Renal cortical epithelial cell (primary cell): ENCODE measurements around the gene ZMAT5. TPM values are rescaled to one million over a fixed set of nuclear protein-coding genes. Genes with fewer than 3 reads are reported as not detected.
A peak's percentile ranks its signal among the peaks of the same experiment; 100 is the strongest.

Source experiments
- DNase-seq: peaks from one replicate; pipeline ENCODE4 v3.0.0-alpha.2; 2011; ENCODE audit warnings: low read depth
- total RNA-seq: library from RNA; depleted of rRNA; stranded (reverse); fragments of >200 nt; gene quantifications from 2 replicates; pipeline ENCODE4 v1.2.3, GENCODE V29; 2014

ZMAT5 gene, protein sequence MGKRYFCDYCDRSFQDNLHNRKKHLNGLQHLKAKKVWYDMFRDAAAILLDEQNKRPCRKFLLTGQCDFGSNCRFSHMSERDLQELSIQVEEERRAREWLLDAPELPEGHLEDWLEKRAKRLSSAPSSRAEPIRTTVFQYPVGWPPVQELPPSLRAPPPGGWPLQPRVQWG
- total RNA-seq = 14.5 and 20.7 TPM in 2 replicates

DNA sequence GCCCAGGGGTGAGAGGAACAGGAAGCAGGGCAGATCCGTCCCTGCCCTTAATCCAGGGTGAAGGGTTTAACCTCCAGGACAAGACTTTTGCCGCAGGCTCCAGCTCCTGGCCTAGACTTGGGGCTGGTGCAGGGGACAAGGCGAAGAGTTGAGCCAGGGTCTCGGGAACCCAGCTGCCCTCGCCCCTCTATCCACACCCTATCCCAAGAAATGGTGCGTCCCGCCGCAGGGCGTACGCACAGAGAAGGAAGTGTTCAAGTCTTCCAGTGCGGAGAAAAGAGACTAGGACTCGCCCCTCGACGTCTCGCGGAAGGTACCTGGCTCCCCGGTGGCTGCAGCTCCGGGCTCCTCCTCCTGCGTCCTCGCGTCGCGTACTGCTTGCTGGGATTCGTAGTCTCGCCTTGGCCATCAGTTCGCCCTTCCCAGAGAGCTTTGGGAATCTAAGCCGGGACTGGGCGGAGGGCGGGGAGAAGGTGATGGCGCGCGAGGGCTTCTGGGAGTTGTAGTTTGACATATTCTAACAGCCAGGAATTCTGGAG lies at the start of gene ZMAT5:
Gene ZMAT5 (minus strand): TSS at position 376 of the 539 bp plus-strand sequence. CDS start 18,463 bp downstream, outside the sequence.
- DNase-seq = peak; percentile 95

DNA sequence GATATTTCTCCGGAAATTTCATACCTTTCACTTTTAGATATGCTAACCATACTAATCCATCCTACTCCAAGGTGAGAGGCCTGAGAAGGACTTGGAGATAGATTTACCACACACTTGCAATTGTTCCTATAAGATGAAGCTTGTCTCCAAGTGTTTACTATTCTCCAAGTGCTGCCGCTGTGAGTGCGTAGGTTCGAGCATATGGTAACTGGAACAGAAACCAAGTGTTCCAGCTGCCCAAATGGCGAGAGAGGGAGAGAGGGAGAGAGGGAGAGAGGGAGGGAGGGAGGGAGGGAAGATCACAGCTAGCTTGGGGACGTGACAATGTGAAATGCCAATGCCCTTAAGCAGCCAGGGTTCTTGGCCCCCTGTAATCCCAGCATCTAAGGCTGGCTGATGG lies 49.7 kb upstream of the ZMAT5 start:
- no peak for DNase-seq

DNA sequence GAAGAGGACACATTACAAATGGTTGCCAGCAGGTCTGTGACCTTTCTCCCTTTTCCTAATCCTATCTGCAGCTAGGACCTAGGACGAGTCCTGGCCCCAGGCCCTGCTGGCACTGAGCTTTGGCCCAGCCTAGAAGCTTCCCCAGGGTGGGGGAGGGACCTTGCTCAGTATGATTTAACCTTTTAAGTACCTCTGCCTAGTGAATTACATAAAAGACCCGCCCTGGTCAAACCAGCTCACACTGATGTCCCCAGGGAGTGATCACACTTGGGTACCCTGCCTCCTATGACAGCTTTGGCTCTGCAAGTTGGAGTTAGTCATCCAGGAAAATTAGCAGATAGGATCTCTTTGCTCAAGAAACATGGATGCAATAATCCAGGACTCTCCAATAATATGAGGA lies 49.3 kb upstream of the ZMAT5 start:
- DNase-seq = no peak

DNA sequence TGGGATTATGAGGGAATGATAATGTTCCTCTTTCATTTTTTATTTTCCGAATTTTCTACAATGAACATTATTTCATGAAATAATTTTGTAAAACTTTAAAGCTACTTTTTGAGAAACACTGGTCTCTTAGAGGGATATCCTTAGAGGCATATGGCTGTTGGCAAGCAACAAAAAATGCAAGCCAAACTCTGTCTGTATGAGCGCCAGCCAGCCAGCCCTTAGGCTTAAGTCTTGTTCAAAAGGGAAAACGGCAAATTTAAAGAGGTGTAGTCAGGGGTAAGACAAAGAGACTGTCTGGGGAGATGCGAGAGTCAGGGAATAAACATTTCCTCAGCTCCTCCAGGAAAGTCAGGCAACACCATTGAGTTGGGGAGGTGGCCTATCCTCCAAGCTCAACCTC lies 48.8 kb upstream of the ZMAT5 start:
- DNase-seq = no peak

DNA sequence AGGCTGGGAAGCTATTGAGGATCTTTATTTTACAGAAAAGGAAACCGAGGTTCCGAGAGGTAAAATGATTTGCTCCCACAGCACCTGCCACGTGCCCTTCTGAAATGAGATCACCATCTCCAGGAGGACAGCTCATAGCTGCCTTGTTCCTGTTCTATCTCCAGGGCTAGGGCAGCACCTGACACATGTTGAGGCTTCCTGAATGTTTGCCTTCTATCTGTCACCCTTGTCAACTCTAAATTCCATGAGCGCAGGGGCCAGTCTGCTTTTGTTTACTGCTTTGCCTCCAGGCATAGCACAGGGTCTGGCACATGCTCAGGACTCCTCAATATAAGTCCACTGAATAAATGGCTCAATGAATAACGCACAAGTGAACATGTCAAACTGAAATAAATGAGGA lies 47.2 kb upstream of the ZMAT5 start:
- DNase-seq = no peak

DNA sequence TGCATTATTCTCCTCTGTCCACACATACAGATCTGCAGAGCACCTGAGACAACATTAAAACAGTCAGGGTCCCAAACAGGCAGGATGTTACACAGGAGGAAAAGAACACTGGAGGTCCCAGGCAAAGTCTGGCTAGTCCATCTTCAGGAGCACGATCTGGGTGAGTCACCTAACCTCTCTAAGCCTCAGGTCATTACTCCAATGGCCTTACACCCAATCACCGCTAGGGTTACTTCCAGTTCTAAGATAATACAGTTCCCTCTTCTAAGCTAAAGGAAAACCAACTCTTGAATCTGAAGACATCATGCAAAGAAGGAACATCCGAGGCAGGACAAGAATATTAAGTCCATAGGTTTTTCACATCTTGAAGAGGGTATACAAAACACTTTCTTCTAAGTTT lies 46.8 kb upstream of the ZMAT5 start:
- DNase-seq = peak; percentile 34

DNA sequence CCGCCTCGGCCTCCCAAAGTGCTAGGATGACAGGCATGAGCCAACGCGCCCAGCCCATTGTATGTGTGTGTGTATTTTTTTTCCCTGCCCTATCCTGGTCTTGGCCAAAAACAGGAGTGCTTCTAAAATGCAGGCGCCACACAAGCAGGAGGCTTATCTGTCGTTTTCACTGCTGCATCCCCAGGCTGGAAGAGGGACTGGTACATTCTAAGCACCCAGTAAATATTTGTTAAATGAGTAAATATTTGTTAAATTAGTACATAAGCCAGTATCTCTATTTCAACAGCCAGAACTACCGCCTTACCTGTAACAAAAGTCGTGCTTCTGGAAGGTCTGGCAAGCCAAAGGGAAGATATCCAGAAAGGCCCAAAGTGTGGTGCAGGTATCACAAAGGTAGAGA lies 46.3 kb upstream of the ZMAT5 start:
- DNase-seq = no peak

DNA sequence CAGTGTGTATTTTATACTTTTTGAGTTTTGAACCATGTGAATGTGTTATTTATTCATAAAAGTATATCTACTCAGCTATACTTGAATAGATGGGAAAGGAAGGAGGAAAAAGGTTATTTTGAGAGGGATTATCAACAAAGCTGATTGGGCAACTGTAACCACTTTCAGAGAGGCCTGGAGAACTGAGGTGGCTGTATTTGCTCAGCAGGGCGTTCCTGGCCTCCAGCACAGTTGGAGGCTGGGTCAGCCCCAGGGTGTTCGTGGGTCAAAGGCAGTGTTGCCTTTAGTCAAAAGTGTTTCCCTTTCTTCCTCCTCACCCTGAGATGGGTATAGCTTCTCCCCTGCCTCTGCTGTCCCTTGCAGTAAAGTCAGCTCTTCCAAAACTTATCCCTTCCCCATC lies 44.6 kb upstream of the ZMAT5 start:
- no peak for DNase-seq

DNA sequence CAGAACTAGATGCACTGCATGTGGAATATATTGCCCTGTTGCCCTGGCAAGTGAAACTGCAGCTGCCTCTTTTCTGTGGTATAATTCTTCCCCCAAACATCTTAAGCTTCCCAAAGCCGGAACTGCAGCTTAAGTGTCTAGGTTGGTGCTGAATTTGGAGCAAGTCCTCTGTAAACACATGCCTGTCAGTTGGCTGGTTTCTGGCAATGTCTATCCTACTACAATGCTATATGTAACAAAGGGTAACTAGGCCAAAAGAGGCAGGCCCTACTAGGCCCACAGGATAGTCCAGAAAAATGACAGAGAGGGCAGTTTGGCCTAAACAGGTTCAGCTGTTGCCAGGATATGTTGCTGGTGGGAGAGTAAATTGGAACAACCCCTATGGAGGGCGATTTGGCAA lies 43.4 kb upstream of the ZMAT5 start:
- DNase-seq = no peak

DNA sequence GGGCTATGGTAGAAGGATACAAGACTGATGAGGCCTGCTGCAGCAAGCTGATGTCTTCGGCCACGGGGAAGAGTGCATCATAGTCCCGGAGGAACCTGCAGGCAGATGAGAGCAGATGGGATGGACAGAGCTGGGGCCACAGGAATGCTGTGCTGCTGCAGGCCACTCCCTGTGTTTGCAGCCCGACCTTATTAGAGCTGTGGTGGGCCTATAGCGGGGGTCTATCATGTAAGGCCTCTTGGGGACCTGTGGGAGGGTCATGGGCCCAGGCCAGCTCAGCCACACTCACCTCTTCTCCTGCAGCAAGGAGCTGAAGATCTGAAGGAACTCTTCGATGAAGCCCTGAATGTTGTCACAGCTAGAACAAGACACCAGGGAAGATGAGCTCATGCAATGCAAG lies 39.4 kb upstream of the ZMAT5 start:
- DNase-seq = no peak

DNA sequence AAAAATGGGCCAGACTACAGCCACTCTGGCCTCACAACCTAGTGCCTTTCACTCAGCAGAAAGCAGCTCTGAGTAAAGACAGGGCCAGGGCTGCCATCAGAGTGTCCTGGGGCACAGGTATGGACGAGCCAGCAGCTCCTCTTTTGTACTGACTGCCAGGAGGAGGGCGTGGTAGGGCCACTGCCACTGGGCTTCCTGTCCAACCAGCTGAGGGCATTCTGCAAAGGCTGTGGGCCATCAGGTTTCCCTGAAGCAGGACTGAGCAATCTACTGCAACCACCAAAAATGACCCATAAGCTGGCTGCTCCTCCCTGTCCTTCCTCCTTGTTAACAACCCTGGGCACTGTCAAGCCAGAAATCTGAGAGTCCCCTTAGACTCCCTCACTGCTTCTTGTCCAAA lies 38.2 kb upstream of the ZMAT5 start:
- DNase-seq = no peak

DNA sequence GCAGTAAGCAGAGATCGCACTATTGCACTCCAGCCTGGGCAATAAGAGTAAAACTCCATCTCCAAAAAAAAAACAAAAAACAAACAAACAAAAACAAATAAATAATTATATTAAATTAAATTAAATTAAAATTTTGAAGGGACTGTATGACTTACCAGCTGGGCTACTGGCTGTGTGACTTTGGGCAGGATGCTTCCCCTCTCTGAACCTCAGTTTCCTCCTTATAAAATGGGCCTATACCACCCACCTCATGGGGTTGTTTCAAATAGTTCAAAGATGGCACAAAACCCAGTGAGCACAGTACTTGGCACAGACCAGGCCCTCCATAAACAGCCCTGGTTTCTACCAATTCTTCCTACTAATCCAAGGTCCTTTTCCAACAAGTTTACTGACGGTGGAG lies 36.4 kb upstream of the ZMAT5 start:
- no peak for DNase-seq

DNA sequence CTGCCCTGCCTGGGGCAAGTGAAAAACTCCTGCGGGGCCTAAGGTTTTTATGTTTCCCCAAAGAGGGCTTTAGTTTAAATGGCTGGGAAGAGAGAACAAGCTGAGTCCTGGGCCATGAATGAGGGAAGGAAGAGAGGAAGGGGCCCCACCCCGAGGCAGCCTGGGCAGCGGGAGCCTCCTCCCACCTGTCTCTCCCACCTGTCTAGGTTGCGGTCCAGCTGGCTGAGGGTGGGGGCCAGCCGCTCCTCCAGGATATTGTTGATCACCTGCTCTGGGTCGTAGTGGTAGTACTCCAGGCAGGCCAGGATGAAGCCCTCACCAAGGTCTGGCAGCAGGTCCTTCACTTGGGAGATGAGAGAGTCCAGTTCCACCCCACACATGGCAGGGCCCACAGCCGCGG lies 35.0 kb upstream of the ZMAT5 start:
- DNase-seq = no peak

DNA sequence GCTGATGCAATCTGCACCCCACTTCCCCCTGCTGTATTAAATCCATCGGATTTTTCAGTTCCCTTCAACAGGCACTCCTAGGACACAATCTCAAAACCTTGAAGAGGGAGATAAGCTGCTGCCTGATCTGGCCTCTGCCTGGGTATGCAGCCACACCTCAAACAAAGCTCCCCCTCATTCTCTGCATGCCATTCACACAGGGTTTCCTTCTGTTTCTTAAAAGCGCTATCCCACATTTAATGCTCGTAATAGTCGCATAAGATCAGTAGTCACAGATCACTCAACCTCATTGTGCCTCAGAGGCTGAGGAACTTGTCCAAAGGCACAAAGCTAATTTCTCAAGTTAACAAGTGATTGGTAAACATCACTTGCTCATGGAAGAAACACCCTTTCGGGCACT lies 34.3 kb upstream of the ZMAT5 start:
- DNase-seq = no peak

DNA sequence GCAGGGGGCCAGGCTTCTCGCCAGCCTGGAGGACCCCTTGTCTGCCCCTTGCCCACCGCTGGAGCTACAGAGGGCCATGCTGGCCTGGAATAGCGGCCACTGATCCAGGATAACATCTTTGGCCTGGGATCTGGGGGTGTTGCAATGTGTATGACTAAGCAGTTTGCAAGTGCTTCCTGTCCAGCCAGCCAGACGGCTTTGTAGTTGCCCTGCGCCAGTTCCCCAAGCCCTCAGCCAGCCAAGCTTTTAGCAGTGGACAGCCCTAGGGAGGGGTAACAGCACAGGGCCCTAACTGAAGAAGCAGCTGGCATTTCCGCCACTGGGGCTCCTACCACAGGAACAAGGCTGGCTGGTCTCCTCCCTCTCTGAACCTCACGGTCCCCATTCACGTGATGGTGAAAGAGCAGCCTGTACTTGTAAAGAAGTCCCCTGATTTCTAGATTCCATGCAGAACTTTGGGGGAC lies 32.4 kb upstream of the ZMAT5 start:
- DNase-seq = peak; percentile 85

DNA sequence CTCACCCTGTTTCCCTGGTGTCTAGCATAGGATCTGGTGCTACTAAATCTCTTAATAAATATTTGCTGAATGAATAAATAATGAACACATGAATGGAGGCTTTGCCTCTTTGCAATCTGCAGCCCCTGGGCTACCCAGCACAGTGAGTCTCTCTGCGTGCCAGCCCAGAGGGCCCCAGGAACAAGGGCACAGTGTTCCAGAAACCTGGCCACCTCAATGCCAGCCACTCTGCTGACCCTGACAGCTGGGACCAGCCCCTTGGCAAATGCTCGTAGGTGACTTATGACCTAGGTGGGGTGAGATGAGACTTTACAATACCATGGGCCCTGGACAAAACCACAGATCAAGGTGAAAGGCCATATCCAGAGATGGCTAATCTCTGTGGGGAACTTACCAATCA lies 32.0 kb upstream of the ZMAT5 start:
- DNase-seq = no peak

DNA sequence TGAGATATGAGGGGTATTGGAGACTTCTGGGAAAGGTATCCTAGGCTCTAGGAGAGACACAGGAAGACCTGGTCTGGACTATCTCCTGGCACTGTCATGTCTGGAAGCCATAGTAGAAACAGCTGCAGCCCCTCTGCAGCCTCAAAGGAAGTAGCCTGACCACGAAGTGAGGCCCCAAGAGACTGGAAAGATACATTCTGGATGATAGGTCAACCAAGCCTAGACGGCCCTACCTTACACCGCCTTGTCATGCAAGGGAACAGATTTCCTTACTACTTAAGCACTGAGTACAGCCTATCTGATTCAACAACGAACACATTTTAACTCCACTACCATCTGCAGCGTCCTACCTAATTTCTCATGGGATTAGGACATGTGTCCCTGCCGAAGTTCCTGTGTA lies 31.5 kb upstream of the ZMAT5 start:
- no peak for DNase-seq

DNA sequence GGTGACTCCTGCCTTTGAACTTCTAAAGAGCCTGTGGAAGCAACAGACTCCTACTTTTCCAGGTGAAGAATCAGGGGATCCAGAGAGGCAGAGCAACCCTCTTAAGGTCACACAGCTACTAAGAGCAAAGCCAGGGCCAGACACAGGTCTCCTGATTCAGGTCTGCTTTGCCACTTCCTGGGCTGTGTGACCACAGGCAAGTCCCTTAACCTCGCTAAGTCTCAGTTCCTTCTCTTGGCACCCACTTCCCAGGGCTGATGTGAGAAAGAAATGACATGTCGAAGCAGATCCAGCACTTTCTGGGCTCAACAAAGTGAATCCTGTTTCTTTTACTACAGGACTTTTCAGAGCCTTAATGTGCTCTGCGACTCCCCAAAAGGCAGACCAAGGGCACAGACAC lies 30.5 kb upstream of the ZMAT5 start:
- DNase-seq = no peak

DNA sequence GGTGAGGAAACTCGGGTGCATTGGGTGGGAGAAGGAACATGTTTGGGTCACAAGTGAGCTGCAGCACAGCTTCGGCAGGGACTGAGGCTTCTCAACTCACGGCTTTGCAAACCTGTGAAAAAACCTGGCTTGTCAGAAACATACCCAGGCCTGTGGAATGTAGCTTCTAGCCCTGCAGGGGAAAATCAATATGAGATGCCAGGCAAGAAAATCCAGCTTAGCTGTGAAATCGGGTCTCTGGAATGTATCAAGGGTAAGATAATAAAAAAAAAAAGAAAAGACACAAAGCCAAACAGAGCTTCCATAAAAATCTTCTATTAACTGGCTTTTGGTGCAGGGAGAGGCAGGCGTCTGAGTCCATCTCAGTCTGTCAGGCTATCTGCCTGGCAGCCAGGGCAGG lies 28.9 kb upstream of the ZMAT5 start:
- no peak for DNase-seq

DNA sequence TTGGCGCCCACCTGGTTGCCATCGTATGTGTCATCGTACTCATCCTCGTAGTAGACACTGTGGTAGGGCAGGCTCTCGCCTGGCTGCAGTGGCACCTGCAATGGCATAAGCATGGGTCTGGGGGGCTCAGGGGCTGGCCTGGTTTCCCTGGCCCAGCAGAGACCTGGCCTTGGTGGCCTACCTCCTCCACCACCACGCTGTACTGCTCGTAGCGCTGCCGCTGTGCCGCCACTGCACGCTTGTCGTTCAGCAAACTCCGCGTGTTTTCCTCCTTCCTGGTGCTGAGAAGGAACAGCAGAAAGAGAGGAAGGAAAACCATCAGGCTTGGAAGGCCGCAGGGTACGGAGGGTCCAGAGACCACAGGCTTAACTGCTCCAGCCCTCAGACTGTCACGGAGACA lies 26.6 kb upstream of the ZMAT5 start:
- no peak for DNase-seq

DNA sequence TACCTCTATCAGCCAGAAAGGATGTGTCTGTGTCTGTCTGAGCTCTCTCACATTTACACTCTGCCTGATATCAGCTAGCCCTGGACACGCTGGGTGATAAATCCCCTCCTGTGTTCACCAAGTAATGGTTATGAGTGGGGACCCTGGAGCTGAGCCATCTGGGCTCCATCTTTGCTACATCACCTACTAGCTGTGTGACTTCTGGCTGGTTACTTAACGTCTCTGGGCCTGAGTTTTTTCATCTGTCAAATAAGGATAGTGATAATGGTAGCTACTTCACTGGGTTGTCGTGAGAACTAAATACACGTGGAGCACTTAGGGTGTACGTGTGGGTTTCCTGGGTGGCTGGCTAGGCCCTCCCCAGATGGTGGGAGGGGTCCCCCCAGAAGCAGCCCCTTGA lies 23.3 kb upstream of the ZMAT5 start:
- no peak for DNase-seq

DNA sequence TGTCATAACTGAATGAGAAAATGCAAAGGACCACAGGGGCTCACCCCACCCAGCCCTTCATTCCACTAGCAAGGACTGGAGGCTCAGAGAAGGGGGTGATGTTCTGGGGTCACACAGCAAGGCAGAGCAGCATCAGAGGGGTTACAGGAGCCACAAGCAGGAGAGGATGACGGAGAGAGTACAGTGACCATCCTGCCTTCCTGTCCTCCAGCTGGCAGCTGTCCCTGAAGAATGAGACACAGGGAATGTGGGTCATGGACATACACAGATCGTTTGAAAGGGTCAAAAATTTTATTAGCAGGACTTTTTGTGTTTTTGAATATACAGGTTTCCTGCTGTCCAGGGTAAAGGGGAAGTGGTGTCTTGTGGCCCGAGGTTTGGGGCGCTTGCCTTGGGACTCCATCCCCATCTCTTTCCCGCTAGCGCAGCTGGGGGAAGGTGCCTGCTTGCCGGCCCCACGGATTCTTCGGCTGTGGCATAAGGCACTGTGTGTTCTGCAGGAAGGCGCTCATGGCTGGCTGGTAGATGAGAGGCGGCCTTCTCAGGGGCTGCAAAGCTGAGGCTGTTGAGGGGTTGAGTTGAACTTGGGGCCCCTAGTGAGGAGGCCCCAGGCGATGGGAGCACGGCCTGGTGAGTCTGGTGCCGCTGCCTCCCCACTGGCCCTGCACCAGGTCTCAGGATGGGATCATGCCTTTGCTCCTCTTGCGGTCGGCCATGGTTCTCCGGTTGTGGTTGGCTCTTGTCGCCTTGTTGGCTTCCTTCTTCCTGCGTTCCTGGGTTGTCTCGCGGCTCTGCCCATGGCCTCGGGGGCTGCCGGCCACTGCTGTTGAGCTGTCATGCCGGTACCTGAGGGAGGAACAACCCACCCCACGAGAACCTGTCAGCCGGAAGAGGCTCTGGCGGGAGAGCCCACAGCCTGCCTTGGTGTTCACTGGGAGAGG lies 21.8 kb upstream of the ZMAT5 start:
- no peak for DNase-seq

DNA sequence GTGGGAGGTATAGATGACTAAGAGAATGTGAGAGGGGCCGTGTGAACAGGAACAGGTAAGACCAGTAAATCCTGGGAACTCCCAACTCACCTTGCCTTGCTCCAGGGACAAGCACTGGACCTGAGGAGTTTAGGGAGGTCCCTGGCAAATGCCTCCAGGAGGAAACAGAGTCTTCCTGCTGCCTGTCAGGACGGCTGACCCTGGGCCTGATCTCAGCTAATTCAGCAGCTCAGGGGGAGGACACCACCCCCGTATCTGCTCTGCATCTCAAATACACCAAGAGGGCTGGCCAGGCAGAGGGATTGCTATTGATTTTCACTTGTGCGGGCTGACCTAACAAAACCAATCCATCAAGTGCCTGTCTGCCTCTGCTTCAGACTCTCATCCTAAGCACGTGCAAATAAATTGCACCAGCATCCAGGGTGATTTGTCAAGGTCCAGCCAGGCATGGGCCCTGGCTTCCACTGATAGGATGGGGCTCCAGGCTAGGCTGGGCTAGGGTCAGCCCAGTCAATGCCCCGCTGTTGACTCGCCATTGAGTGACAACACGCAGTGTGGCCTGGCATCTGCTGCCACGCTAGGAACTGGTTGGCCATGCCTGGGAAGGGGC lies 20.7 kb upstream of the ZMAT5 start:
- no peak for DNase-seq
